Fibroblast of skin of back (primary cell): ENCODE measurements around the gene ARIH1.
A peak's percentile ranks its signal among the peaks of the same experiment; 100 is the strongest.
"Not testable (repeated sequence)": the region's sequence is repeated elsewhere in the genome, so short reads cannot be mapped to it uniquely, and the experiment has no call there.

Experiments used
- DNase-seq: peaks from one replicate; pipeline ENCODE4 v3.0.0-alpha.2; 2013

ARIH1 gene

DNA sequence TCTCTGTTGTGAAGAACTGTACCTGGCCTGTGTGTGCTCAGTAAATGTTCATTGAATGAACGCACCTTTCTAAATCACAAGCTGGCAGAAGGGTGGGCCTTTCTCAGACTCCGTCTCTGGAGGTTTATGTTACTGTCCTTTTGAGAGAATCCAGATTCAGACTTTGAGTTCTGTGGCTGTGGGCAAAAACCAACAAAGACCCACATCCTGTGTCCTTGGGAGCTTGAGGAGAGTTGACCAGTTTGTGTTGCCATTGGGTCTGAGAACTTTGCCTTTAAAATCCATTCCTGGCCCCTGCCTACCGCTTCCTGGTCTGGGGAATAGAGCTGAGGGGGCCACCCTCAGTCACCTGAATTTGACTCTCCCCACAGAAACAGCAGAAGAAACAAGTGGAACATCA, 134.0 kb downstream of the ARIH1 start:
- not testable (repeated sequence) for DNase-seq

DNA sequence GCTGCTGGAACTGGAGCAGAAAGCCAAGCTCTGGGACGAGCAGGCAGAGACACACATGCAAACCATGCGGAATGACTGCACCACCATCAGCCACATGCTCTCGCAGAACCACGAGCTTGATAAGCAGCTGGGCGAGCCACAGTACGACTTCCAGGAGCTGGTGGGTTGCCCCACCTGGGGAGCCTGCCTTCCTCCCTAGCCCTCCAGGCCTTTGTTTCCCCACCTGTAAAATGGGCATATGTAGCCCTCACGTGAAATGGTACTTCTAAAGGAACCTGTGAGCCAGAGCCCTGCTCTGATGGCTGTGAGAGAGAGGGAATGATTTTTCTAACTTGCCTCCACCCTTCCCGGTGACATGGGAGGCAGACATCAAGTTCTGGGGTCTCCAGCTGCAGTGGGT, 135.7 kb downstream of the ARIH1 start:
- DNase-seq, result no peak

DNA sequence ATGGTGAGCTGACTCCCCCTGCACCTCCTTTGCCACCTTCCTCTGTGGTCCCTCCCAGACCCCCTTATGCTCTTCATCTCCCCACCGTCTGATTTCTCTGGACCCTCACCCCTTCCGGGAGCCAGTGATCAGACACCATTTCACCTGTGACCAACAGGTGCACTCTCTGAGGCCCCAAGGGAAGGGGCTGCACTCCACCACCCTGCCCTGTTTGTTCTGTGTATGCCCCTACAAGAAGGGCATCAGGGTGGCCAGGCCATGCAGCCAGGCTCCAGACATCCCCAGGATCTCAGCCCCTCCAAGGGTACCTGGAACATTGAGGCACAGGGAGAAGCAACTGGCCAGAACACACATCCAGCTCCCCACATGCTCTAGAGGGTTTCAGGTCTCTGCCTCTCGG, 138.2 kb downstream of the ARIH1 start:
- DNase-seq, result not testable (repeated sequence)

DNA sequence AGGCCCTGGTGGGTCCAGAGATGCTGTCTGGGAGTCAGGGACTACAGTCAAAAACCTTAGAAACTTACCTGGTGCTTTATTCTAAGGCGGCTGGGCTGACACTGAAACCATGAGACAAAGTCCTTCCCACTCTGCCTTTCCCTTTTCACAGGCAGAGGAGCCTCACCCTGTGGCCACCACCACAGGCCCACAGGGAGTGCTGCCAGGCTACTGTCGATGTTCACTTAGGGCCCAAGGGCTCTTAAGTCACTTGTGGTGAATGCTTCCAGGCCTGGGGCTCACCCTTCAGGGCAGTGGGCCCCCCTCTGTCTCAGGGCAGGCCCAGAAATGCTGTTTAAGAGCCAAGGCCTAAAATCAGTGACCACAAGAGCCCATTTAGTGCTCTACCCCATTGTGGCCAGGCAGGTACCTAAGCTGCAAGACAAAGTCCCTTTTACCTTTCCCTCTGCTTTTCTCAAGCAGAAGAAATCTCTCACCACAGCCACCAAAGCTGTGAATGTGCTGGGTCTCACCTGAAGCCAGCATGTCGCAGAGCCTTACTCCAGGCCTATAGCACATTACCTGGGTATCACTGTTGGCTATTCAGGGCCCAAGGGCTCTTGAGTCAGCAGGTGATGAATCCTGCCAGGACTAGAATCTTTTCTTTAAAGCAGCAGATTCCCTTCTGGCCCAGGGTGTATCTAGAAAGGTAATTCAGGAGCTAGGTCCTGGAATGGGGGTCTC, 140.8 kb downstream of the ARIH1 start:
- DNase-seq, result no peak

DNA sequence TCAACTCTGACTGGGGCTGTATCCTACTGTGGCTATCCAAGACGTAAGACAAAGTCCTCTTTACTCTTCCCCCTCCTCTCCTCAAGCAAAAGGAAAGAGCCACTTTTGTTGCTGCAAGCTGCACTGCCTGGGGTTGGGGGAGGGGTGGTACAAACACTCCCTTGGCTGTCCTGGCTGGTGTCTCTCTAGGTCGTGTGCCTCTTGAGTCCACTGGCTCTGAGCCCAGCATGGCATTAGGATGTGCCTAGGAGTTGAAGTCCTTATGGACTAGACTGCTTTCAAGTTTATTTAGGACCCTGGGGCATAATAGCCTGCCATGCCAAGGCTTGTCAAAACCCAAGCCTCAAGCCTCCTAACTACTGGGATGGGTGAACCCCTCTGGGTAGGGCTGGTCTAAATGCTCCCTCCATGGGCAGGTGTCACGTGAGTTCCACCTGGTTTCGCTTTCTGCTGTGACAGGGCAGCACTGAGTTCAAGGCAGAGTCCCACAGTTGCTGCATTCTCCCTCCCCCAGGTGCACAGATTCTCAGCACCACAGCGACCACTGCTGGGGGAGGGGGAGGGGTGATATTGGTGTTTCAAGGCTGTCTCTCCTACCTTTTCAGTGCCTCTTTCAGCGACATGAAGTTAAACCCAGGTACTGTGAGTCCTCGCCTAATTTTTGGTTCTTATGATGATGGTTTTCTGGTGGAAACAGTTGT, 141.6 kb downstream of the ARIH1 start:
- not testable (repeated sequence) for DNase-seq

DNA sequence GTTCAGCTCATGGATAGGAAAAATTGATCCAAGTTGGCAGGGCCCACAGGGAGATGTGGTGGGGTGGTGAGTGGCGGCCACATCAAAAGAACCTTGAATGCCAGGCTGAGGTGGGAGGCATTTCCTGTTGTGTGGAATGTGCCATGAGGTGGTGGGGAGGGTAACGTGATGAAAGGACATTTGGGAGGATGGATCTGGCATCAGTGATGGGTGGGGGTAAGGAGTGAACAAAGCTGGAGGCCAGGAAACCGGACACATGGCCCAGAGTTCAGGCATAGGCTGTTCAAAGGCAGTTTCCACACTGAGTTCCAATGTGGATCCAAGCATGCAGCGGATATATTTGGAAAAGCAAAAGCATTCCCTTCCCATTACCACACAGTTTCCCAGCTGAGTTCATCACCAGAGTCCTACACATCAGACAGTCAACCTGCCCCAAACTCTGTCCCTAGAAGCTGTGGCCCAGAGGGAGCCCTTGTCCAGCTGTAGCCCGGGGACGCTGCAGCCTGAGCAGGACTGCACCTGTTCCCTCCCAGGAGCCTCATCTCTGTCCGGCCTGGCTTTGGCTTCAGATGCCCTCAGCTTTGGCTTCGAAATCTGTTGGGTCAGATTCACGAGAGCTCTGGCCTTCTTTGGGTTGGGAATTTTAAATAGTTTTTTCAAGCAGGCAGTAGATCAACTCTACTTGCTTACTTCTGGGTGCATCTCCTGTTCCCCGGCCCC, 142.5 kb downstream of the ARIH1 start:
- DNase-seq, result no peak

DNA sequence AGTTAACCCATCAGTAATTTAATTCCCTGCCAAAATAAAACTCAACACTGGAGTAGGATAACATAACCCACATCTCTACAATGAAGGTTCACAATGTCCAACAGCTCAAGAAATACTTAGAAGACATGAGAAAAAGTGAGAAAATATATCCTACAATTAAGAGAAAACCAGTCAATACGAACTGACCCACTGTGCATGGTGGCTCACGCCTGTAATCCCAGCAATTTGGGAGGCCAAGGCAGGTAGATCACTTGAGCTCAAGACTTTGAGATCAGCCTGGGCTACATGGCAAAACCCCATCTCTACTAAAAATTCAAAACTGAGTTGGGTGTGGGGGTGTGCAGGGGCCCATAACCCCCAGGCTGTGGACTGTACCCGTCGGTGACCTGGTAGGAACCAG, 149.7 kb downstream of the ARIH1 start:
- not testable (repeated sequence) for DNase-seq

DNA sequence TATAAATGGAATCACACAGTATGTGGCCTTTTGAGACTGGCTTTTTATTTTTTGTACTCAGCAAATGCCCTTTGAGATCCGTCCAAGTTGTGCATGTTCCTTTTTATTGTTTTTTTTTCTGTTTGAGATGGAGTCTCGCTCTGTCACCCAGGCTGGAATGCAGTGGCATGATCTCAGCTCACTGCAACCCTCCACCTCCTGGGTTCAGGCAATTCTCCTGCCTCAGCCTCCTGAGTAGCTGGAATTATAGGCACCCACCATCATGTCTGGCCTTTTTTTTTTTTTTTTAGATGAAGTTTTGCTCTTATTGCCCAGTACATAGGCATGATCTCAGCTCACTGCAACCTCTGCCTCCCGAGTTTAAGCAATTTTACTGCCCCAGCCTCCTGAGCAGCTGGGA, 152.0 kb downstream of the ARIH1 start:
- DNase-seq, result peak; percentile 34

DNA sequence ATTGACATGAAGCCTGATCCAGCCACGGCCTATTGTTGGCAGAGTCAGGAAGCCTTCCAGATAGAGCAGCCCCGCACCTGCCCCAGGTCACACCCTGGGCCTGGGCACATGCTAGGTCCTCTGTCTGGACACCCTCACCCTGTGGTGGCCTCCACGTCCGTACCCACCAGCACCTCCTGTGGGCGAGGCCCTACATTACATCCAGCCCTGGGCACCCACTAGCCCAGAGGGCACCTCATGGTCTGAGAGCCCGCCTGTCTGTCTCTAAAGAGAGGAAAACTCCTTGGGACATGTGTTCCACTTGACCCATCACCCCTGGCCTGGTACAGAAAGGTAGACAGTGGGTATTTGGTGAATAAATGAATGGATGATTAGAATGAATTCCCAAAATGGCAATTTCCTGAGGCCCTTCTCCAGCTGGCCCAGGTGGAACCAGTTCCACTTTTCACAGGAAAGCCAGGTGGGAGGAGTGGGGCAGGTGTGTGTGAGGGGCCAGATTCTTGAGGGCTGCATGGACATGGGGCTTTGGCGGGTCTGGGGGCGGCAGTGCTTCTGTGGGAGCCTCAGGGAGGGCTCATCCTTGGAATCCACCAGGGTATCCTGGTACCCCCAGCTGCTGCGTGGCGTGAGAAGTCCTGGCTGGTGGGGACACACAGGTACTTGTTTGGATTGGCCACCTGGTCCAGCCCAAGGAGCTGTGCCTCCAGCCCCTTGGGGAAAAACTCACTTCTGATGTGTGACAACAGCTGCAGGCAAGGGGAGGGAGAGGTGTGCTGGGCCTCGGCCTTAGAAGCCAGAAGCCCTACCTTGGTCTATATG, 154.3 kb downstream of the ARIH1 start:
- not testable (repeated sequence) for DNase-seq

DNA sequence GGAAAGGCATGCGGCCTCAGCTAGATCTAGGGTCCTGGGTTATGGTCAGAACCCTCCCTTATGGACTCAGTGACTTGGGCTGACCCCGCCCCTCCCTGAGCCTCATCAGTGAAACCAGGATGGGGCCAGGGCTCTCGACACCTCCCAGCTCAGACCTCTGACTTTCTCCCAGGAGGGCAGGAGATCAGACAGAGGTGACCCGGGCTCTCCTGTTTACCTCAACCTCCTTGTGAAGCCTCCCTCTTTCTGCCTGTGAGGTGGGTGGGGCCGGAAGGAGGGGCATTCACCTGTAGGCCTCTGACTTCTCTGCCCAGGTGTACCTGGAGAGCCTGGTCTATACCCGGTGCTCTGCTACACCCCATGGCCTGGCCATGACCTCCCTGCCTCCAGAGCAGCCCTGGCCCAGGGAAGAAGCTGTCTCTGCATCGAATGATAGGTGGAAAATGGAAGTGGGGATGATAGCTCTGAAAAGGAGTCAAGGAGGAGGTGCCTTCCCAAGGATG, 155.0 kb downstream of the ARIH1 start:
- not testable (repeated sequence) for DNase-seq

DNA sequence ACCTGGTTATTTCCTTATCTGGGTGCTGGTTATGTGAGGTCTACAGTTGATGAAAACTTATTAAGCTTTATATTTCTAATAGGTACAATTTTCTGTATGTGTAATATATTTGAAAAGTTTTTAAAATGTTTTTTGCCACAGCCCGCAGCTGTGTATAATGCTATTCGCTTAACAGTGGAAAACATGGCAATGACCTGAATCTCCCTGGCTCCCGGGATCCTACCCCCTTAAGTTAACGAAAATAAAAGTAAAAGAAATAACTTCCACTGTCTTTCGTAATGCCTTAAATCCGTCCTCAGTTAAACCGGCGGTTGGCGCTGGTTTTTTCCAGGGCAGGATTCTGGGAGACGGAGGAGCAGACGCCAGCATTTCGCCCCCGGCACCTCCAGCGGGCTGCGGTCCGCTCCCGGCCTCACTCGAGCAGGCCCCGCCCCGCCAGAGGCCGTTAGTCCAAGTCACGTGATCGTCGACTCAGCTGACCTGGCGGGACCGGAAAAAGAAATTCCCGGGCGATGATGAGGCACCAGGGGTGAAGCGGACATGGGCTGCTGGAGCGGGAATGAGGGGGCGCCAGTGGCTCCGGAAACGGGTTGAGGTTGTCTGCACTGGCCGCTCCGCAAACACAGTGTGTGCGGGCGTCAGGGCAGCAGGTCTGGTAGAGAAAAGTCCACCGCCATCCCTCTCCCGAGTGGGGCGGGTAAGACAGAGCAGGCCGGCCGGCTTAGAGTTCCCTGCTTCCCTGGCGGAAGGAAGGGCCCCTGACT, 162.6 kb downstream of the ARIH1 start:
- peak; percentile 83 for DNase-seq

DNA sequence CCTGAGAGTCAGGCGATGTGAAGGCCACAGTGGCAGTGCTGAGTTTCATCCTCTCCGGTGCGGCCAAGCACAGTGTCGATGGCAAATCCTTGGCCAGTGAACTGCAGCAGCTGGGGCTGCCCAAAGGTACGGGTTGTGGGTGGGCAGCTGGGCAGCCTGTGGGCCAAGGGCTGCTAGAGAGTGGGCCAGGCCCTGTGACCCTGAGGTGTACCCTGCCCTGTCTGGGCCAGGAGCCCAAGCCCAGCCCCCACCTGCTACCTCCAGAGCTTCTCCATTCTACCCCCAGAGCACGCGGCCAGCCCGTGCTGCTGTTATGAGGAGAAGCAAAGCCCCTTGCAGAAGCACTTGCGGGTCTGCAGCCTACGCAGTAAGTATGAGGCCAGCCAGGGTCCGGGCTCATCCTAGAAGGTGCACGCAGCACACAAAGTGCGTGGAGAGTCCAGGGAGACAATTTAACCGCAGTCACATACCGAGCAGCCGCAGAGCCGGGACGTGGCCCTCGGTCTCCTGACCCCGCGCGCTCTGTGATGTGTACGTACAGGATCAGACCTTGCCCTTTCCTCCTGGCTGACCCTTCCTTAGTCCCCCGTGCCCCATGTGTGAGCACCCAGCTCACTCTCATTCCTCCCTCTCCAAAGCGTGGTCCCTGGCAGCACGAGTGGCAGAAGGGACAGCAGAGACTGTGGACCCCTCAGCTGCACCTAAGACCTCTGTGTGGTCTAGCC, 165.8 kb downstream of the ARIH1 start:
- DNase-seq, result not testable (repeated sequence)

DNA sequence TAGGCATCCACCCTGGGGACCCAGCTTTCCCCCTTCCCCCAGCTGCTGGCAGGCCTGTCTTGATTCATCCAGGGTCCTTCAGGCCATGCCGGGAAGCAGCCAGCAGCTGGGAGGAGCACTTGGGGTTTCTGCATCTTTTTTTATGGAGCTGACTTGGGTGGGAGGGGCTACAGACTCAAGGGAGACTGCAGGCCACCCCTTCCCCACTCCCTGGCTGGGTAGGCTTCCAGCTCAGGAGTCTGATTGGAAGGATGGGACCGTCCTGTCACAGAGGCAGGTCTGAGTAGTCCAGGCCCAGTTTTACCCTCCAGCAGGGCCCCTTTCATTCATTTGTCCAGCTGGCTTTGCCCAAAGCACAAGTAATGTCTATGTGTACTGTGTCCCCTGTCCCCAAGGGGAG, 168.1 kb downstream of the ARIH1 start:
- not testable (repeated sequence) for DNase-seq

DNA sequence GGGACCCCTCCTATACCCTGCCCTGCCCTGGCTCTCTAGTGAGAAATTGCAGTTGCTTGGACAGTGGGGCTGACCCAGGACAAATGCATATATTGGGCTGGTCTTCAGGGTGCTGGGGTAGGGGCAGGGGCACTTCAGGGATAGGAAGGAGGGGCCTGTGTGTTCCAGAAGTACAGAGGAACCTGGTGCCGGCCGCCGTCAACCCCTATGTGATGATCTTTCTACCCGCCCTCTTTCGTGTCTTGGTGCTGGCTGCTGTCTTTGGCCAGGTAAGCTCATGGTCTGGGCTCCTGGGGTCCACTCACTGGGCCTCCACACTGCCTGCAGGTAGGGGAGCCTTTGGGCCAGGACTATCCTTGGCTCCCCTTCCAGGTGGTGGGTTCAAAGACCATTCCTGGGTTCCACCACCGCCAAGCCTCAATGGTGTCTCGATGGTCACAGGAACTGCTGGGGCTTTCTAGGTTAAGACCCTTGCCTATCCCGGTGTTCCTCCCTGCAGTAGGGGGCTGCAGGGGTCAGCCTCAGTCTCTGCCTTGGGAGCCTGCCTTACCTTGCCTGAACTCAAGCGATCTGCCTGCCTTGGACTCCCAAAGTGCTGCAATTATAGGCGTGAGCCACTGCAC, 174.6 kb downstream of the ARIH1 start:
- not testable (repeated sequence) for DNase-seq
